Ishikawa (cell line): ENCODE results near the gene RBMXL3.

Experiments used
- NFIC ChIP-seq: IDR thresholded peaks from 2 replicates; pipeline ENCODE4 v1.6.1; 2012
- RAD21 ChIP-seq: IDR thresholded peaks from 2 replicates; pipeline ENCODE4 v1.6.1; 2012; ENCODE audit warnings: low read depth

DNA sequence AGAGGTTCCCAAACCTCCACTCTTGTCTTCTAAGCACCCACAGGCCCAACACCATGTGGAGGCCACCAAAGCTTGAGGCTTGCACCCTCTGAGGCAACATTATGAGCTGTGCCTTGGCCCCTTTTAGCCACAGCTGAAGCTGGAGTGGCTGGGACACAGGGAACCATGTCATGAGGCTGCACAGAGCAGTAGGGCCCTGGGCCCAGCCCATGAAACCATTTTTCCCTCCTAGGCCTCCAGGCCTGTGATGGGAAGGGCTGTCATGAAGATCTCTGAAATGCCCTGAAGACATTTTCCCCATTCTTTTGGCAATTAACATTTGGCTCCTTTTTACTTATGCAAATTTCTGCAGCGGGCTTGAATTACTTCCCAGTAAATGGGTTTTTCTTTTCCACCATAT lies 14.8 kb downstream of the RBMXL3 start:
- no peak for TF ChIP-seq NFIC
- no peak for TF ChIP-seq RAD21
